ENCODE measurements around the gene SRSF1.

The SRSF1 gene

GRCh38 chr17:58002154-58002948 is 4.7 kb downstream of the SRSF1 start:
- TF ChIP-seq CTCF (conservative IDR thresholded peaks at IDR 0.05): no peak
- peak overlapping the region; percentile 19; the same call in 1 of the 2 replicates for H3K27ac ChIP-seq

- TF ChIP-seq CTCF (conservative IDR thresholded peaks at IDR 0.05): no peak
- peak overlapping the region; percentile 19; the same call in 1 of the 2 replicates for H3K27ac ChIP-seq
Measured at GRCh38 chr17:58001461-58002124, 5.5 kb downstream of the SRSF1 start.

- no peak overlapping the region for H3K27ac ChIP-seq
- TF ChIP-seq CTCF (conservative IDR thresholded peaks at IDR 0.05): peak; percentile 84
Measured at GRCh38 chr17:57999496-58000017, 7.5 kb downstream of the SRSF1 start.

- no peak overlapping the region for H3K27ac ChIP-seq
- TF ChIP-seq CTCF (conservative IDR thresholded peaks at IDR 0.05): no peak
Measured at GRCh38 chr17:57999010-57999495, 8.0 kb downstream of the SRSF1 start.

- H3K27ac ChIP-seq: no peak overlapping the region
- no peak for TF ChIP-seq CTCF (conservative IDR thresholded peaks at IDR 0.05)
Measured at GRCh38 chr17:57997085-57997809, 9.8 kb downstream of the SRSF1 start.

- H3K27ac ChIP-seq: peak overlapping the region; percentile 14; the same call in 1 of the 2 replicates
- TF ChIP-seq CTCF (conservative IDR thresholded peaks at IDR 0.05): peak; percentile 72
Measured at GRCh38 chr17:57995076-57995956, 11.7 kb downstream of the SRSF1 start.
